Measurements from ENCODE around the gene ABCB9.

- TF ChIP-seq POLR2AphosphoS5 (IDR thresholded peaks at IDR 0.05; ENCODE audit: low read depth, low read length) = no peak
- no peak for TF ChIP-seq POLR2A (IDR thresholded peaks at IDR 0.05; ENCODE audit: low read depth, low read length)
- no peak for TF ChIP-seq POU2F2 (IDR thresholded peaks at IDR 0.05; ENCODE audit: low read depth, low read length)
- no peak for TF ChIP-seq SPI1 (IDR thresholded peaks at IDR 0.05; ENCODE audit: low read depth, low read length)
Observed at GRCh38 chr12:122939125-122939524, 27.1 kb downstream of the ABCB9 start.

Data from GM12891 (cell line).